Mesenchymal stem cell (in vitro differentiated cells and primary cell): ENCODE results near the gene CRADD.

Experiments
- DNase-seq: peaks from one replicate; pipeline ENCODE4 v3.0.0-alpha.2; 2013
- H2AFZ ChIP-seq: one replicate; pipeline ENCODE4 v1.6.1; 2013; ENCODE audit warnings: low read depth, mild to moderate bottlenecking, control low read depth, inconsistent platforms, low read length, moderate library complexity
- H2AK5ac ChIP-seq: 2 replicates; pipeline ENCODE4 v1.6.1; 2013; ENCODE audit warnings: low read length, moderate library complexity, mild to moderate bottlenecking, inconsistent platforms; ENCODE audit not compliant: severe bottlenecking
- H2BK120ac ChIP-seq: one replicate; pipeline ENCODE4 v1.6.1; 2013; ENCODE audit warnings: low read depth, mild to moderate bottlenecking, inconsistent platforms, low read length, moderate library complexity
- H2BK12ac ChIP-seq, 2 experiments: one replicate each; pipeline ENCODE4 v1.6.1; 2013; ENCODE audit warnings: inconsistent platforms in 2 of 2, low read length in 2 of 2, mild to moderate bottlenecking in 2 of 2, moderate library complexity in 2 of 2, control low read depth in 1 of 2
- H2BK15ac ChIP-seq: one replicate; pipeline ENCODE4 v1.6.1; 2013; ENCODE audit warnings: mild to moderate bottlenecking, low read depth, inconsistent platforms; ENCODE audit not compliant: poor library complexity, severe bottlenecking
- H2BK5ac ChIP-seq: 2 replicates; pipeline ENCODE4 v1.6.1; 2013; ENCODE audit warnings: low read depth, mild to moderate bottlenecking, low read length, control low read depth, inconsistent platforms; ENCODE audit not compliant: poor library complexity, severe bottlenecking
- H3K14ac ChIP-seq, 2 experiments: one replicate each; pipeline ENCODE4 v1.6.1; 2013; ENCODE audit warnings: inconsistent platforms in 2 of 2, low read length in 2 of 2, control low read depth in 1 of 2, mild to moderate bottlenecking in 1 of 2, moderate library complexity in 1 of 2
- H3K18ac ChIP-seq, 2 experiments: one replicate each; pipeline ENCODE4 v1.6.1; 2013; ENCODE audit warnings: inconsistent platforms in 2 of 2, low read length in 2 of 2, control low read depth in 1 of 2, low read depth in 1 of 2, mild to moderate bottlenecking in 1 of 2
- H3K23ac ChIP-seq, 2 experiments: one replicate each; pipeline ENCODE4 v1.6.1; 2013; ENCODE audit warnings: inconsistent platforms in 2 of 2, low read length in 2 of 2, mild to moderate bottlenecking in 2 of 2, moderate library complexity in 2 of 2, control low read depth in 1 of 2
- H3K27ac ChIP-seq: 2 replicates; pipeline ENCODE4 v1.5.1; 2013; ENCODE audit warnings: mild to moderate bottlenecking, moderate library complexity, low read length, control low read depth, inconsistent platforms; ENCODE audit not compliant: poor library complexity, severe bottlenecking
- H3K27me3 ChIP-seq, 2 experiments: 2 replicates each; pipeline versions ENCODE4 v1.6.1 to v1.7.0; 2013; ENCODE audit warnings: low read length in 2 of 2, mild to moderate bottlenecking in 2 of 2, moderate library complexity in 2 of 2, control low read depth in 1 of 2, inconsistent platforms in 1 of 2; ENCODE audit not compliant: control insufficient read depth in 1 of 2, insufficient read depth in 1 of 2
- H3K36me3 ChIP-seq, 2 experiments: 2 replicates each; pipeline versions ENCODE4 v1.6.1 to v1.7.0; 2013; ENCODE audit warnings: low read length in 2 of 2, control low read depth in 1 of 2, inconsistent platforms in 1 of 2, low read depth in 1 of 2, mild to moderate bottlenecking in 1 of 2; ENCODE audit not compliant: insufficient read depth in 2 of 2, control insufficient read depth in 1 of 2
- H3K4ac ChIP-seq, 2 experiments: one replicate each; pipeline ENCODE4 v1.6.1; 2013; ENCODE audit warnings: inconsistent platforms in 2 of 2, low read length in 2 of 2, mild to moderate bottlenecking in 2 of 2, moderate library complexity in 2 of 2, control low read depth in 1 of 2, low read depth in 1 of 2
- H3K4me1 ChIP-seq: 2 replicates; pipeline ENCODE4 v1.6.1; 2013; ENCODE audit warnings: low read depth, low read length, control low read depth; ENCODE audit not compliant: control insufficient read depth, insufficient read depth
- H3K4me2 ChIP-seq: 2 replicates; pipeline ENCODE4 v1.6.1; 2013; ENCODE audit warnings: low read length, mild to moderate bottlenecking, inconsistent platforms; ENCODE audit not compliant: poor library complexity, severe bottlenecking
- H3K4me3 ChIP-seq, 2 experiments: 2 replicates each; pipeline versions ENCODE4 v1.5.1 to v1.7.0; 2013; ENCODE audit warnings: low read length in 2 of 2, mild to moderate bottlenecking in 2 of 2, control low read depth in 1 of 2, low read depth in 1 of 2; ENCODE audit not compliant: insufficient read depth in 1 of 2
- H3K79me1 ChIP-seq: replicated peaks from 2 replicates; pipeline ENCODE4 v1.6.1; 2013; ENCODE audit warnings: mild to moderate bottlenecking, control low read depth, low read length, inconsistent platforms; ENCODE audit not compliant: poor library complexity, severe bottlenecking
- H3K9ac ChIP-seq: 2 replicates; pipeline ENCODE4 v1.7.0; 2013; ENCODE audit warnings: mild to moderate bottlenecking, low read length, moderate library complexity
- H3K9me3 ChIP-seq: 2 replicates; pipeline ENCODE4 v1.7.0; 2013; ENCODE audit warnings: mild to moderate bottlenecking, low read length; ENCODE audit not compliant: control insufficient read depth
- H4K8ac ChIP-seq: one replicate; pipeline ENCODE4 v1.6.1; 2013; ENCODE audit warnings: inconsistent platforms, mild to moderate bottlenecking, low read length, moderate library complexity
- H4K91ac ChIP-seq: one replicate; pipeline ENCODE4 v1.6.1; 2013; ENCODE audit warnings: mild to moderate bottlenecking, low read length, inconsistent platforms
- WGBS: methylation state at CpG from one replicate; pipeline ENCODE4 v1.1.7; 2013; ENCODE audit warnings: mixed read lengths; 5-methylcytosine and 5-hydroxymethylcytosine counted together

Gene CRADD

DNA sequence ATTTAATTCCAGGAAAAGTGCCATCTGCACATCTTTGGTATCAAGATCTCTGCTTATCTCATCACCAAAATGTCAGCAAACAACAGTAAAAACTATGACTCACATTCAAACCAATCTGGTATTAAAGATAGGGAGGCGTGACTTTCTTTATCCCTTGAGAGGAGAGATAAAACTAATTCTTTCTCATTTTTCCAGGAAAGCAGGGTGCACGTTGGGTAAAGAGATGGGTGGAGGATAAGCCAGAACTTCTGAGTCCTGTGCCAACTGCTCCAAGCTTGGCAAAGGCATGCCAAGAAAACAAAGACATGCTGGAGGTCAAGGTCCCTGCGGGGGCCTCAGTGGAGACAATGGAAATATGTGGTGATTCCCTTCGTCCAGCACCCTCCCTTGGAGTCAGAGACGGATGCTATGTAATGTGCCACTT is 245.4 kb downstream of the CRADD start:
- Histone ChIP-seq H4K91ac (no peak overlapping the region), H2BK5ac (no peak overlapping the region), H2AFZ (no peak overlapping the region), H3K23ac (no peak overlapping the region), H3K14ac (no peak overlapping the region), H2BK12ac (no peak overlapping the region), H3K4me1 (no peaks in the 10 kb centered on the region), H2BK15ac (no peak overlapping the region), H3K36me3 (no peaks in the 10 kb centered on the region), H4K8ac (no peak overlapping the region), H3K79me1 (no peaks in the 10 kb centered on the region), H3K9ac (no peak overlapping the region), H3K18ac (no peak overlapping the region), H3K27me3 (no peaks in the 10 kb centered on the region), H3K9me3 (peaks cover 14% of the 10 kb centered on the region), H3K4ac (no peak overlapping the region), H3K27ac (no peak overlapping the region), H2BK120ac (no peak overlapping the region), H3K4me2 (no peak overlapping the region), H2AK5ac (no peak overlapping the region), H3K4me3 (no peak overlapping the region)
- WGBS = 73% methylated on average over 3 of the region's 5 CpGs
- DNase-seq = no peak

DNA sequence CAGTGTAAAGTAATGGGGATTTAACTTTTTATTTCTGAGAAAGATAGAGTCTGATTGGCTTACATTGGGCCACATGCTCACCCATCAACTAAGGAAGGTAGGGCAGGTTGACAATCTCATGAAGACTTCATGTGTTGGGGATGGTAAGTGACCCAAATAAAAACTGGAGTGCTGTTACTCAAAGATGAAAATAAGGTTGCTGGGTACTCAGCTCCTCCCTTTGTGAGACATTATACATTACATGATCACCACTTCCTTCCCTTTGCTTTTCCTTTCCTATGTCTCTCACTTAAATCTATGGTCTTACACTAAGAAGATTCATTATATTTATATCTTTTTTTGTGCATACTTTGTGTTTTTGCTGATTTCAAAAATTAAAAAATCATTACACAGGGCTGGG is 247.2 kb downstream of the CRADD start:
- H3K14ac ChIP-seq = no peak overlapping the region
- no peak overlapping the region for H2BK12ac ChIP-seq
- no peak overlapping the region for H2BK15ac ChIP-seq
- H3K18ac ChIP-seq = no peak overlapping the region
- no peak overlapping the region for H3K4me3 ChIP-seq
- H2AFZ ChIP-seq = no peak overlapping the region
- H3K9me3 ChIP-seq = peaks cover 14% of the 10 kb centered on the region
- no peak overlapping the region for H4K91ac ChIP-seq
- H2BK5ac ChIP-seq = no peak overlapping the region
- no peaks in the 10 kb centered on the region for H3K27me3 ChIP-seq
- H3K4me2 ChIP-seq = no peak overlapping the region
- H3K79me1 ChIP-seq = no peaks in the 10 kb centered on the region
- no peak overlapping the region for H3K23ac ChIP-seq
- no peak overlapping the region for H4K8ac ChIP-seq
- H2AK5ac ChIP-seq = no peak overlapping the region
- H3K4me1 ChIP-seq = no peaks in the 10 kb centered on the region
- no peaks in the 10 kb centered on the region for H3K36me3 ChIP-seq
- no peak overlapping the region for H3K27ac ChIP-seq
- H3K4ac ChIP-seq = no peak overlapping the region
- H2BK120ac ChIP-seq = no peak overlapping the region
- no peak overlapping the region for H3K9ac ChIP-seq
- DNase-seq = no peak

DNA sequence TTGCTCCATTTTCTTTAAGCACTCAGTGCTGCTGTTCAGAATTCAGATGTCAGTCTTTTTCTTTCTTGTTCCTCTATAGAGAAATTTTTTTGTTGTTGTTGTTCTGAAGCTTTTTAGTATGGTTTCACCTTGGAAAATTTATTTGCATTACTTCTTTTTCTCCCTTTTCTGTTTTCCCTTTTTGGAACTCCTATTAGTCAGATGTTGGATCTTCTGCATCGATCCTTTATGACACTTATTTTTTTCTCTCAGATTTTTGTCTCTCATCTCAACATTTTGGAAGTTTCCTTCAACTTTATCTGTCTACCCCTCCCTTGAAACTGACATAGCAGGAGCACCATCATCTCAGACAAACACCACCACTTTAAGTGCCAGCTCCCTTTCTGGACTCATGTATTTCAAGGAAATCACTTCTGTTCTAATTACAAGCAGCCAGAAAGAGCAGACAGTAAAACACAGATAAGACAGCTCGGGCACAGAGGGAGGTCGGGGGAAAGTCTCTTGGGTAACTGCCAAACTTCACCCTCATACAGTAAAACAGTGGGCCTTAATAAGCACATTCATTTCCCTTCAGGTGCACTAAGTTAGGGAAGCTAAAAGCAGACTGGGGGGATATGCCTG is 248.5 kb downstream of the CRADD start:
- no peak overlapping the region for H3K4me2 ChIP-seq
- H2AK5ac ChIP-seq = no peak overlapping the region
- H3K27ac ChIP-seq = no peak overlapping the region
- no peaks in the 10 kb centered on the region for H3K36me3 ChIP-seq
- no peak overlapping the region for H3K4me3 ChIP-seq
- no peak overlapping the region for H3K23ac ChIP-seq
- H3K14ac ChIP-seq = no peak overlapping the region
- H4K8ac ChIP-seq = no peak overlapping the region
- peaks cover 14% of the 10 kb centered on the region for H3K9me3 ChIP-seq
- H3K4ac ChIP-seq = no peak overlapping the region
- H3K9ac ChIP-seq = no peak overlapping the region
- H2BK5ac ChIP-seq = no peak overlapping the region
- no peak overlapping the region for H2BK12ac ChIP-seq
- no peaks in the 10 kb centered on the region for H3K27me3 ChIP-seq
- H4K91ac ChIP-seq = no peak overlapping the region
- no peak for DNase-seq
- H2BK15ac ChIP-seq = no peak overlapping the region
- H3K18ac ChIP-seq = no peak overlapping the region
- no peaks in the 10 kb centered on the region for H3K4me1 ChIP-seq
- no peaks in the 10 kb centered on the region for H3K79me1 ChIP-seq
- no peak overlapping the region for H2AFZ ChIP-seq
- WGBS = 83% methylated on average over 2 of the region's 3 CpGs
- no peak overlapping the region for H2BK120ac ChIP-seq

DNA sequence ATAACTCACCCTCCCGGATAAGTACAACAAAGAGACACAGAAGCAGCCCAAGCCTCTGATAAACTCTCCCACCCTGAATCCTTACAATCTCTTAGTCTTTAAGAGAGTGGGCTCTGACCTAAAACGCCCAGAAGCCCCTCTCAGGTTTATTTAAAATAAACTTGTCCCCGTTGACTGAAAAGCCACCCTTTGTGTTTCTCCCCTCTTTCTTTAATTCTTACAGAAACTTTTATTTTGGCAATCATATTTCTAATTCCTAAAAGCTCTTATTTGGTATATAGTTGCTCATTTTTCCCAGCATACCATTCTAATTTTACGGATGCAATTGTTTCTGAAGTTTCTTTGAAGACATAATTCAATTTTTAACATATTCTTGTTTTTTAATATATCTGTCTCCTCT is 249.1 kb downstream of the CRADD start:
- DNase-seq = no peak
- Histone ChIP-seq H2AFZ (no peak overlapping the region), H3K27me3 (no peaks in the 10 kb centered on the region), H2BK15ac (no peak overlapping the region), H3K23ac (no peak overlapping the region), H2BK5ac (no peak overlapping the region), H3K14ac (no peak overlapping the region), H3K18ac (no peak overlapping the region), H2BK120ac (no peak overlapping the region), H2AK5ac (no peak overlapping the region), H4K8ac (no peak overlapping the region), H3K36me3 (no peaks in the 10 kb centered on the region), H3K9me3 (peaks cover 14% of the 10 kb centered on the region), H3K4me2 (no peak overlapping the region), H3K4ac (no peak overlapping the region), H3K4me1 (no peaks in the 10 kb centered on the region), H3K27ac (no peak overlapping the region), H4K91ac (no peak overlapping the region), H3K79me1 (no peaks in the 10 kb centered on the region), H3K9ac (no peak overlapping the region), H3K4me3 (no peak overlapping the region), H2BK12ac (no peak overlapping the region)
- WGBS = 78% methylated on average over 3 of the region's 4 CpGs
